Measurements from ENCODE around the gene TTLL7.

TTLL7 gene

DNA sequence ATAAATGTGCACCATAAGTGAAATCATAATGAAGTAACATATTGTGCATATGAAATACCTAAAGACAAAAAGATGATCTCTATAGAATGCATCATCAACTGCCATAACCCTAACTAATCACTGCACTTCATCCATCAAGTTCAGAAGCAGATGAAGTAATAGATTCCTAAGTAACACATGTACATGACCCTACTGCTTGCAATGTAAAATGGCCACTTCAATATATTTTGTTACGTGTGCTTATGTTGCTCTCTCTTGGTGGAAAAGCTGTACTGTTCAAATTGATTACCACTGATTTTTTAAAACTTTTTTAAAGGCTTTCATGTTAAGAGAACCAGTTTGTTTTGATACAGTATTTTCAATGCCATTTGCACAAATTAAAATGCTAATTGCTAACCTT, 141.8 kb downstream of the TTLL7 start:
- Histone ChIP-seq H3K4me1 (ENCODE audit: control insufficient read depth, insufficient read depth, low read length) (peaks cover 4% of the 10 kb centered on the region), H3K27me3 (ENCODE audit: control insufficient read depth, insufficient read depth, low read length) (no peaks in the 10 kb centered on the region), H3K4me3 (ENCODE audit: low read length) (no peak overlapping the region), H3K36me3 (ENCODE audit: control insufficient read depth, insufficient read depth, low read length) (no peaks in the 10 kb centered on the region), H3K9me3 (ENCODE audit: control insufficient read depth, low read length) (no peaks in the 10 kb centered on the region), H3K9ac (ENCODE audit: low read length) (no peak overlapping the region)

- H3K9me3 ChIP-seq (ENCODE audit: control insufficient read depth, low read length), result no peaks in the 10 kb centered on the region
- no peak overlapping the region for H3K9ac ChIP-seq (ENCODE audit: low read length)
- no peak overlapping the region for H3K4me3 ChIP-seq (ENCODE audit: low read length)
- H3K4me1 ChIP-seq (ENCODE audit: control insufficient read depth, insufficient read depth, low read length), result peaks cover 5% of the 10 kb centered on the region
- H3K27me3 ChIP-seq (ENCODE audit: control insufficient read depth, insufficient read depth, low read length), result no peaks in the 10 kb centered on the region
- H3K36me3 ChIP-seq (ENCODE audit: control insufficient read depth, insufficient read depth, low read length), result no peaks in the 10 kb centered on the region
Observed at GRCh38 chr1:83856381-83856780, 142.6 kb downstream of the TTLL7 start.

- Histone ChIP-seq H3K9me3 (ENCODE audit: control insufficient read depth, low read length) (no peaks in the 10 kb centered on the region), H3K9ac (ENCODE audit: low read length) (no peak overlapping the region), H3K4me3 (ENCODE audit: low read length) (no peak overlapping the region), H3K4me1 (ENCODE audit: control insufficient read depth, insufficient read depth, low read length) (peaks cover 15% of the 10 kb centered on the region), H3K36me3 (ENCODE audit: control insufficient read depth, insufficient read depth, low read length) (no peaks in the 10 kb centered on the region), H3K27me3 (ENCODE audit: control insufficient read depth, insufficient read depth, low read length) (no peaks in the 10 kb centered on the region)
Observed at GRCh38 chr1:83854456-83854855, 144.5 kb downstream of the TTLL7 start.

DNA sequence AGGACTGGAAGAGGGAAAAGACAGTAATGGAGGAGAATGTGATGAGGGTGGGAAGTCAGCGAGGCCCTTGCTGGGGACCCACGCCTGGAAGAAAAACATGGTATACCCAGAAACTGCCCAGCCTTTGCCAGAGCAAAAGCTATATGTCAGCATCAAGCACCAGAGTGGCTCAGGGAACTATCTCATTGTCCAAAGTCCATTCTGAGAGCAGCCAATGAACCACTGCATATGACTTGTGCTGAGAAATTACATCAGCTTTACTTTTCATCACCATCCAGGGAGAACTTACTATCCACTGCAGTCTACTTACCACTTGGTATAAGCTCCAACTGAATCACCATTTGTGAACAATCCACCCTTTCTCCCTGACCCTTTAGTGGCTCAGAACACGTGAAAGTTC, 148.1 kb downstream of the TTLL7 start:
- H3K27me3 ChIP-seq (ENCODE audit: control insufficient read depth, insufficient read depth, low read length), result no peaks in the 10 kb centered on the region
- H3K9ac ChIP-seq (ENCODE audit: low read length), result no peak overlapping the region
- no peaks in the 10 kb centered on the region for H3K9me3 ChIP-seq (ENCODE audit: control insufficient read depth, low read length)
- peaks cover 15% of the 10 kb centered on the region for H3K4me1 ChIP-seq (ENCODE audit: control insufficient read depth, insufficient read depth, low read length)
- H3K36me3 ChIP-seq (ENCODE audit: control insufficient read depth, insufficient read depth, low read length), result no peaks in the 10 kb centered on the region
- no peak overlapping the region for H3K4me3 ChIP-seq (ENCODE audit: low read length)

DNA sequence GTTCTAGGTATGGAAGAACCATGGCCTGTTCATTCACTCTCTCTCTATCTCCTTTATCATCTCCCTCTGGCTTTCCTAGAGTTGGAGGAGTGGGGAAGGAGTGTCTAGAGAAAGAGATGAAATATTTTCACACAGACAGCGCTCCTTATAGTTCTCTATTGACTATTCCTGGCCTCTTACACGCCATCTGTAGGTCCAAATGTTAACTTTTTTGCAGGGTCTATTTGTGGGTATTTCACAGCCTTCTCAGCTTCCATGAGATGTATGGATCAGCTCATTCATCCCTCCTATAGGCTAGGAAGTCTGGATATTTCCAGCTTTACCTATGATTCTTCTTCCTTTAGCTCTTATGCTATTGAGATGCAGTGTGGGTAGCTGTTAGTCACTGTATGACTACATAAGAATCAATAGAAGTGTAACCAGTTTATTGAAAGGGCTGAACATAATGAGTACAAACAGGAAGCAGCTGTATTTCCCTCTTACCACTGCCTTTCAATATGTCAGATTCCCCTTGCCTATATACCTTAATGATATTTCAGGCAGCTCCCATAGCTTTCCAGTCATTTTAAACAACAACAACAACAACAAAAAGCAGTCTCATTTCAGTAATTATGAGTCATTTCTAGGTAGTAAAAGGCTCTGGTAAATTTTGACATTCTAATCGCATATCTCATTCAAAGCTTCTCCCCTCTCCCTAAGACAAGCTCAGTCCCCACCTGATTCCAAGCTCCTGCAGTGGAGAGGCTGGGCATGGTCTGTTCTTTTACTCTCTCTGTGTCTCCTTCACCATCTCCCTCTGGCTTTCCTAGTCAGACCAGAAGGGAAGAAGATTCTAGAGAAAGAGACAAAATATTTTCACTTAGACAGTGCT, 149.5 kb downstream of the TTLL7 start:
- H3K27me3 ChIP-seq (ENCODE audit: control insufficient read depth, insufficient read depth, low read length), result no peaks in the 10 kb centered on the region
- no peaks in the 10 kb centered on the region for H3K36me3 ChIP-seq (ENCODE audit: control insufficient read depth, insufficient read depth, low read length)
- H3K4me3 ChIP-seq (ENCODE audit: low read length), result no peak overlapping the region
- H3K9me3 ChIP-seq (ENCODE audit: control insufficient read depth, low read length), result no peaks in the 10 kb centered on the region
- no peak overlapping the region for H3K9ac ChIP-seq (ENCODE audit: low read length)
- H3K4me1 ChIP-seq (ENCODE audit: control insufficient read depth, insufficient read depth, low read length), result peaks cover 15% of the 10 kb centered on the region

- Histone ChIP-seq H3K36me3 (ENCODE audit: control insufficient read depth, insufficient read depth, low read length) (no peaks in the 10 kb centered on the region), H3K4me1 (ENCODE audit: control insufficient read depth, insufficient read depth, low read length) (peaks cover 11% of the 10 kb centered on the region), H3K9ac (ENCODE audit: low read length) (no peak overlapping the region), H3K4me3 (ENCODE audit: low read length) (no peak overlapping the region), H3K27me3 (ENCODE audit: control insufficient read depth, insufficient read depth, low read length) (no peaks in the 10 kb centered on the region), H3K9me3 (ENCODE audit: control insufficient read depth, low read length) (no peaks in the 10 kb centered on the region)
Observed at GRCh38 chr1:83846138-83846537, 152.8 kb downstream of the TTLL7 start.

DNA sequence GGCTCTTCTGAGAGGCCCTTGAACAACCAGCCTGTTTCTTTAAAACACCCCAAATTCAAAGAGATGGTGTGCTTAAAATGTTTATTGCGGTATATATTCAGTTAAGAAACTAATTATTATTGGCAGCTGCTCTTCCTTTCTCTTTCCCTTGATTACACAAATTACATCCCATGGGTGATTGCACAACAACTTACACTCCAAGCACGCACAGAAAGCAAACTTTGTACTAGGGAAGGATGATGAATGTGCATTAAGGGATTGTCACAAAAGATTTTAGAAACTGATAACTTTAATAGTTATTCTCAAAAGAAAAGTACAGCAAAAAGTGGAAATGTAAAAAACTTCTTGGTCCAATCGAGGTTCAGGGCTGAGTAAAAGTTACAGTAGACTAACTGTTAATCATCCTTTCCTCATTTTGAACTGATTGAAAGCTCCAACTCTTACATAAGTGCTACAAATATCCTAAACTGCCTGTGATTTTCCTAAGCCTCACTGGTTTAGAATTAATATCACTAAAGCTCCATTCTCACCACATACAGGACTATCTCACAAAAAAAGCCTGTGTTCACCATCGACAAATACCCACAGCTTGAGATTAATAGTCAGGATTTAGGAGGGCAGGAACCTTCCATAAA, 153.4 kb downstream of the TTLL7 start:
- peaks cover 6% of the 10 kb centered on the region for H3K4me1 ChIP-seq (ENCODE audit: control insufficient read depth, insufficient read depth, low read length)
- no peaks in the 10 kb centered on the region for H3K9me3 ChIP-seq (ENCODE audit: control insufficient read depth, low read length)
- no peaks in the 10 kb centered on the region for H3K27me3 ChIP-seq (ENCODE audit: control insufficient read depth, insufficient read depth, low read length)
- H3K36me3 ChIP-seq (ENCODE audit: control insufficient read depth, insufficient read depth, low read length), result no peaks in the 10 kb centered on the region
- no peak overlapping the region for H3K9ac ChIP-seq (ENCODE audit: low read length)
- no peak overlapping the region for H3K4me3 ChIP-seq (ENCODE audit: low read length)

DNA sequence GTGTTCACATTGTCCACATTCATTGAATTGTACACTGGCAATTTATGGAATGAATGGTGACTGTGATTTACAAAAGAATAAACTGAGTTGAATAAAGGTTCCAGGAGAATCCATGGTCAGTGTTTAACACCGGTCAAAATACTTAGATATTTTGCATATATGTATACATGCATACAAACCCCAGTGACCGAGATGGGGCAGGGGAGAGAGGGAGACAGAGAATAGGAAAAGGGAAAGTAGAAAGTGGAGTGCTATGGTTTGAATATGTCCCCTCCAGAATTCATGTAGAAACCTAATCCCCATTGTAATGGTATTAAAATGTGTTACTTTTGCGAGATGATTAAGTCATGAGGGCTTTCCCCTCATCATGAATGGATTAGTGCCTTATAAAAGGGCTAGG, 154.4 kb downstream of the TTLL7 start:
- no peaks in the 10 kb centered on the region for H3K36me3 ChIP-seq (ENCODE audit: control insufficient read depth, insufficient read depth, low read length)
- H3K27me3 ChIP-seq (ENCODE audit: control insufficient read depth, insufficient read depth, low read length), result no peaks in the 10 kb centered on the region
- no peaks in the 10 kb centered on the region for H3K4me1 ChIP-seq (ENCODE audit: control insufficient read depth, insufficient read depth, low read length)
- no peaks in the 10 kb centered on the region for H3K9me3 ChIP-seq (ENCODE audit: control insufficient read depth, low read length)
- no peak overlapping the region for H3K9ac ChIP-seq (ENCODE audit: low read length)
- no peak overlapping the region for H3K4me3 ChIP-seq (ENCODE audit: low read length)

GRCh38 chr1:83839566-83840173, 159.3 kb downstream of the TTLL7 start:
- no peak overlapping the region for H3K4me3 ChIP-seq (ENCODE audit: low read length)
- H3K27me3 ChIP-seq (ENCODE audit: control insufficient read depth, insufficient read depth, low read length), result no peaks in the 10 kb centered on the region
- no peak overlapping the region for H3K9ac ChIP-seq (ENCODE audit: low read length)
- H3K4me1 ChIP-seq (ENCODE audit: control insufficient read depth, insufficient read depth, low read length), result no peaks in the 10 kb centered on the region
- H3K36me3 ChIP-seq (ENCODE audit: control insufficient read depth, insufficient read depth, low read length), result no peaks in the 10 kb centered on the region
- H3K9me3 ChIP-seq (ENCODE audit: control insufficient read depth, low read length), result no peaks in the 10 kb centered on the region

DNA sequence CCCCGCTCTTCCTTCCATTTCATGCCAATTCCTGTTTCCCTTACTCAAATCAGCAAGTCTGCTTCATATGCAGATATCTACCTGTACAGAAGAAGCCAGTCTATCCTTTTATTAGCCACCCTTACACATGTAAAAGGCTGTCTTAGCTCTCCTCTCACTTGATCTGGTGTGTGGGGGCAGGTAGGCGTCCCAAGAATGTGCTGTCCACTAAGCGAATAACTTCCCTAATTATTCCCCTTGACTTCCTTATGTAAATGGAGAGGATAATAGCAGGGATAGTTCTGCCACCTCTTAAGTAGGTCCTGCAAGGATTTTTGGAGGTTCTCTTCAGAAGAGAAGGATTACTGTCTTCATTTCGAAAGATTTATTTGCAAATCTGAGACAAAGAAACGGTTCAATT, 160.4 kb downstream of the TTLL7 start:
- no peaks in the 10 kb centered on the region for H3K36me3 ChIP-seq (ENCODE audit: control insufficient read depth, insufficient read depth, low read length)
- H3K27me3 ChIP-seq (ENCODE audit: control insufficient read depth, insufficient read depth, low read length), result no peaks in the 10 kb centered on the region
- H3K4me3 ChIP-seq (ENCODE audit: low read length), result no peak overlapping the region
- no peaks in the 10 kb centered on the region for H3K9me3 ChIP-seq (ENCODE audit: control insufficient read depth, low read length)
- H3K4me1 ChIP-seq (ENCODE audit: control insufficient read depth, insufficient read depth, low read length), result no peaks in the 10 kb centered on the region
- no peak overlapping the region for H3K9ac ChIP-seq (ENCODE audit: low read length)

- Histone ChIP-seq H3K9ac (ENCODE audit: low read length) (no peak overlapping the region), H3K36me3 (ENCODE audit: control insufficient read depth, insufficient read depth, low read length) (no peaks in the 10 kb centered on the region), H3K27me3 (ENCODE audit: control insufficient read depth, insufficient read depth, low read length) (no peaks in the 10 kb centered on the region), H3K4me3 (ENCODE audit: low read length) (no peak overlapping the region), H3K9me3 (ENCODE audit: control insufficient read depth, low read length) (no peaks in the 10 kb centered on the region), H3K4me1 (ENCODE audit: control insufficient read depth, insufficient read depth, low read length) (no peaks in the 10 kb centered on the region)
Observed at GRCh38 chr1:83836543-83836942, 162.4 kb downstream of the TTLL7 start.

DNA sequence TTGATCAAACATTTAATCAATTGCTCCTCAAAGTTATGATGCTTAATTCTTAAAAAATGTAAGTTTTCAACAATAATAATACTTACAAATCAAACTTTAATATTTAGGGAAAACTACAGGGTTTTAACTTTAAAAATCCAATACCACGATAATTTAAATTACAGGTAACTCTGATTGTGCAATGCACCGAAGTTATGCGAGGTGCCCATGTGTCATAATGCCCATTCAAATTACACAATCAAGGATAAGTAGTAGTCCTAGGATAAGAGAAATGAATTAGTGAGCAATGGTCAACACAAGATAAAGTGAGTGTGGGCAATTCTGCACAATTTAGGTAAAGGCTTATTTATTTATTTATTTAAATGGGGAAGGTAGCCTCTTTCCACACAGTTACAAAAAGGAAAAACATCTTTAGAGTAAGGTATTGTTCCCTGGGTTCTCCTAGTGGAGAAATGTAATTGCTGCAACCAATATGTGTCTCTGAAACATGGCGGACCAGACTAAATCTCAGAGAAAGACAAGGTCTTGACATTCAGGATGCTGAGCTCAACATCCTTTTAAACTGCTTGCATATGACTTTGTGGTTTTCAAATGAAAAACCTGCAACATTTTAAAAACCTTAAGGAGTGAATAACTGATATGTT, 164.2 kb downstream of the TTLL7 start:
- Histone ChIP-seq H3K9ac (ENCODE audit: low read length) (no peak overlapping the region), H3K4me1 (ENCODE audit: control insufficient read depth, insufficient read depth, low read length) (no peaks in the 10 kb centered on the region), H3K4me3 (ENCODE audit: low read length) (no peak overlapping the region), H3K36me3 (ENCODE audit: control insufficient read depth, insufficient read depth, low read length) (no peaks in the 10 kb centered on the region), H3K27me3 (ENCODE audit: control insufficient read depth, insufficient read depth, low read length) (no peaks in the 10 kb centered on the region), H3K9me3 (ENCODE audit: control insufficient read depth, low read length) (no peaks in the 10 kb centered on the region)

Measured in mucosa of stomach (tissue), 1 donor.